ENCODE data around the gene CGRRF1.

CGRRF1 gene

GRCh38 chr14:54509546-54510501 lies at the start of gene CGRRF1:
Gene CGRRF1, plus strand, starts transcription at chr14:54509906. Its CDS starts 54 bp downstream, at chr14:54509960.
- DNase-seq (ENCODE audit: low read depth) = peak; percentile 97

GRCh38 chr14:54462048-54462447 lies 47.7 kb upstream of the CGRRF1 start:
- DNase-seq (ENCODE audit: low read depth) = no peak

- no peak for DNase-seq (ENCODE audit: low read depth)
These were observed 44.1 kb upstream of the CGRRF1 start for GRCh38 chr14:54465654-54466053.

- no peak for DNase-seq (ENCODE audit: low read depth)
These were observed 42.4 kb upstream of the CGRRF1 start for GRCh38 chr14:54467280-54467679.

- DNase-seq (ENCODE audit: low read depth) = no peak
These were observed 39.0 kb upstream of the CGRRF1 start for GRCh38 chr14:54470701-54471100.

GRCh38 chr14:54471641-54472040 lies 38.1 kb upstream of the CGRRF1 start:
- DNase-seq (ENCODE audit: low read depth) = no peak

- no peak for DNase-seq (ENCODE audit: low read depth)
These were observed 37.4 kb upstream of the CGRRF1 start for GRCh38 chr14:54472315-54472714.

- DNase-seq (ENCODE audit: low read depth) = no peak
These were observed 35.4 kb upstream of the CGRRF1 start for GRCh38 chr14:54474232-54474793.

- no peak for DNase-seq (ENCODE audit: low read depth)
These were observed 34.4 kb upstream of the CGRRF1 start for GRCh38 chr14:54475187-54475899.

GRCh38 chr14:54475911-54476310 lies 33.8 kb upstream of the CGRRF1 start:
- no peak for DNase-seq (ENCODE audit: low read depth)

GRCh38 chr14:54478636-54479215 lies 31.0 kb upstream of the CGRRF1 start:
- DNase-seq (ENCODE audit: low read depth) = no peak

GRCh38 chr14:54480830-54481562 lies 28.7 kb upstream of the CGRRF1 start:
- no peak for DNase-seq (ENCODE audit: low read depth)

- no peak for DNase-seq (ENCODE audit: low read depth)
These were observed 28.0 kb upstream of the CGRRF1 start for GRCh38 chr14:54481695-54482094.

GRCh38 chr14:54483073-54483745 lies 26.5 kb upstream of the CGRRF1 start:
- no peak for DNase-seq (ENCODE audit: low read depth)

- DNase-seq (ENCODE audit: low read depth) = no peak
These were observed 25.9 kb upstream of the CGRRF1 start for GRCh38 chr14:54483846-54484245.

GRCh38 chr14:54486685-54487084 lies 23.0 kb upstream of the CGRRF1 start:
- DNase-seq (ENCODE audit: low read depth) = no peak

GRCh38 chr14:54487771-54488170 lies 21.9 kb upstream of the CGRRF1 start:
- no peak for DNase-seq (ENCODE audit: low read depth)

GRCh38 chr14:54488318-54488645 lies 21.4 kb upstream of the CGRRF1 start:
- peak; percentile 36 for DNase-seq (ENCODE audit: low read depth)

- DNase-seq (ENCODE audit: low read depth) = peak; percentile 85
These were observed 20.9 kb upstream of the CGRRF1 start, which contains the start of gene GMFB for GRCh38 chr14:54488646-54489317. Gene GMFB, minus strand, starts transcription at chr14:54488980. Its CDS starts 53 bp downstream, at chr14:54488927.

GRCh38 chr14:54489318-54489683 lies 20.4 kb upstream of the CGRRF1 start:
- DNase-seq (ENCODE audit: low read depth) = no peak
